ENCODE results near the gene UBALD1. TPM values are rescaled to one million over a fixed set of nuclear protein-coding genes. Genes with fewer than 3 reads are reported as not detected.

UBALD1 gene
- total and polyA plus RNA-seq, 2 donors (not counting 1 experiment from before 2014, with no cell fraction given): 2.2 to 3.6 TPM

DNA sequence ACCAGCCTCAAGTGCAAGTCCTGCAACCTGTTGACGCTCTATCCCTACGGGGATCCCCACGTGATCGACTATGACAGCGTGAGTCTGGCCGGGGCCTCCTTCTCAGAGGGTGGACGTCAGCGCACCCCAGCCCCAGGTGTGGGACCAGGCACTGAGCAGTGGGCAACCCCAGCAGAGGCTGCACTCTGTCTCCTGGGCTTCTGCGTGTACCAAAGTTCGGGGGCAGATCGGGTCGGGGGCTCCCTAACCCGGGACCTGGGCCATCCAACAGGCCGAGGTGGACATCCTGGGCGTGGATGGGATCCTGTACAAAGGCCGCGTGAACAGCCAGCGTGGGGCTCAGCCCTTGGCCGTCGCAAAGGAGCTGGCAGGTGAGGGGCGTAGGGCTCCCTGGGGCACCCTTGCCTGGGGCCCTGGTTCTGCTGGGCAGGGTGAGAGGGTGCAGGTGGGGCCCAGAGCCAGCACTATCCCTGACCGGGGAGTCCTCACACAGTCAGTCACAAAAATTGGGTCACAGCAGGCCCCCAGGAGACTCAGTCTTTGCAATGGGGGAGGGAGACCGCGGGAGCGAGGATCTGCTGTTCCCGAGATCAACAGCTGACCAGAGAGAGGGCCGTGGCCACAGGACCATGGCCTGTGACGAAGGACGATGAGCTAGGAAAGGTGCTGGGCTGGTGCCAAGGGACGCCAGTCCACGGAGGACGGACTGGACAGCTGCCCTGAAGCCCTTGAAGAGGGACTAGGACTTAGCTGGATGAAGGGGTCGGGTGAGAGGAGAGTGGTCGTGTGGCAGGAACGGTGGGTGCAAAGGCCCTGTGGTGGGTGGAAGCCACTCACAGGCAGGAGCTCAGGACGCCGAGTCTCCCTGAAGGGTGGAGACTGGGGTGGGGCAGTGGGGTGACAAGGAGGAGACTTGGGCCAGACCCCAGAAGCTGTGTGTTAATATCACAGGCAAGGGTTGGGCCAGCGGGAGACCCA, 20.0 kb downstream of the UBALD1 start:
- H3K27ac ChIP-seq (ENCODE audit: insufficient read depth, low read length): no peak overlapping the region
- H3K4me3 ChIP-seq (replicated peaks in 1 of 4; ENCODE audit: control extremely low read depth in 1 of 4, insufficient read depth in 1 of 4, low read depth in 3 of 4, low read length in 4 of 4): no peak overlapping the region
- H3K36me3 ChIP-seq (ENCODE audit: control insufficient read depth, insufficient read depth, low read length): no peaks in the 10 kb centered on the region
- TF ChIP-seq, protein P1, sequence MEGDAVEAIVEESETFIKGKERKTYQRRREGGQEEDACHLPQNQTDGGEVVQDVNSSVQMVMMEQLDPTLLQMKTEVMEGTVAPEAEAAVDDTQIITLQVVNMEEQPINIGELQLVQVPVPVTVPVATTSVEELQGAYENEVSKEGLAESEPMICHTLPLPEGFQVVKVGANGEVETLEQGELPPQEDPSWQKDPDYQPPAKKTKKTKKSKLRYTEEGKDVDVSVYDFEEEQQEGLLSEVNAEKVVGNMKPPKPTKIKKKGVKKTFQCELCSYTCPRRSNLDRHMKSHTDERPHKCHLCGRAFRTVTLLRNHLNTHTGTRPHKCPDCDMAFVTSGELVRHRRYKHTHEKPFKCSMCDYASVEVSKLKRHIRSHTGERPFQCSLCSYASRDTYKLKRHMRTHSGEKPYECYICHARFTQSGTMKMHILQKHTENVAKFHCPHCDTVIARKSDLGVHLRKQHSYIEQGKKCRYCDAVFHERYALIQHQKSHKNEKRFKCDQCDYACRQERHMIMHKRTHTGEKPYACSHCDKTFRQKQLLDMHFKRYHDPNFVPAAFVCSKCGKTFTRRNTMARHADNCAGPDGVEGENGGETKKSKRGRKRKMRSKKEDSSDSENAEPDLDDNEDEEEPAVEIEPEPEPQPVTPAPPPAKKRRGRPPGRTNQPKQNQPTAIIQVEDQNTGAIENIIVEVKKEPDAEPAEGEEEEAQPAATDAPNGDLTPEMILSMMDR (conservative IDR thresholded peaks at IDR 0.05 in 1 of 2, IDR thresholded peaks at IDR 0.05 in 1 of 2; ENCODE audit: low read depth in 1 of 2, low read length in 2 of 2): no peak
- TF ChIP-seq EZH2 (IDR thresholded peaks at IDR 0.05; ENCODE audit: low read length, missing control alignments): no peak
- H3K9ac ChIP-seq (ENCODE audit: insufficient read depth, low read length): no peak overlapping the region
- H3K4me1 ChIP-seq (ENCODE audit: control insufficient read depth, extremely low read depth, insufficient read depth, low read length): no peaks in the 10 kb centered on the region
- H4K20me1 ChIP-seq (ENCODE audit: control insufficient read depth, extremely low read depth, insufficient read depth, low read length): no peaks in the 10 kb centered on the region
- no peak for DNase-seq (ENCODE audit: low read depth in 2 of 2)
- no peak overlapping the region for H2AFZ ChIP-seq (ENCODE audit: low read length)
- no peak overlapping the region for H3K4me2 ChIP-seq (ENCODE audit: extremely low read depth, insufficient read depth, low read length)
- no peaks in the 10 kb centered on the region for H3K79me2 ChIP-seq (ENCODE audit: control insufficient read depth, insufficient read depth, low read length)
- peaks cover 2% of the 10 kb centered on the region for H3K27me3 ChIP-seq (ENCODE audit: control insufficient read depth, insufficient read depth, low read length)
- no peaks in the 10 kb centered on the region for H3K9me3 ChIP-seq (ENCODE audit: control insufficient read depth, insufficient read depth, low read depth, low read length)

- Histone ChIP-seq H2AFZ (ENCODE audit: low read length) (no peak overlapping the region), H3K36me3 (ENCODE audit: control insufficient read depth, insufficient read depth, low read length) (no peaks in the 10 kb centered on the region), H3K9ac (ENCODE audit: insufficient read depth, low read length) (no peak overlapping the region), H3K4me1 (ENCODE audit: control insufficient read depth, extremely low read depth, insufficient read depth, low read length) (no peaks in the 10 kb centered on the region), H3K27me3 (ENCODE audit: control insufficient read depth, insufficient read depth, low read length) (peaks cover 2% of the 10 kb centered on the region), H3K79me2 (ENCODE audit: control insufficient read depth, insufficient read depth, low read length) (no peaks in the 10 kb centered on the region), H3K27ac (ENCODE audit: insufficient read depth, low read length) (no peak overlapping the region), H4K20me1 (ENCODE audit: control insufficient read depth, extremely low read depth, insufficient read depth, low read length) (no peaks in the 10 kb centered on the region), H3K9me3 (ENCODE audit: control insufficient read depth, insufficient read depth, low read depth, low read length) (no peaks in the 10 kb centered on the region), H3K4me2 (ENCODE audit: extremely low read depth, insufficient read depth, low read length) (no peak overlapping the region), H3K4me3 (replicated peaks in 1 of 4; ENCODE audit: control extremely low read depth in 1 of 4, insufficient read depth in 1 of 4, low read depth in 3 of 4, low read length in 4 of 4) (no peak overlapping the region)
- TF ChIP-seq EZH2 (IDR thresholded peaks at IDR 0.05; ENCODE audit: low read length, missing control alignments): no peak
- TF ChIP-seq, protein P1 (conservative IDR thresholded peaks at IDR 0.05 in 1 of 2, IDR thresholded peaks at IDR 0.05 in 1 of 2; ENCODE audit: low read depth in 1 of 2, low read length in 2 of 2): no peak
- no peak for DNase-seq (ENCODE audit: low read depth in 2 of 2)
These were observed 21.6 kb downstream of the UBALD1 start for GRCh38 chr16:4593086-4593485.

GRCh38 chr16:4591706-4592470, 22.8 kb downstream of the UBALD1 start:
- TF ChIP-seq EZH2 (IDR thresholded peaks at IDR 0.05; ENCODE audit: low read length, missing control alignments): no peak
- TF ChIP-seq, protein P1 (conservative IDR thresholded peaks at IDR 0.05 in 1 of 2, IDR thresholded peaks at IDR 0.05 in 1 of 2; ENCODE audit: low read depth in 1 of 2, low read length in 2 of 2): no peak
- Histone ChIP-seq H3K79me2 (ENCODE audit: control insufficient read depth, insufficient read depth, low read length) (no peaks in the 10 kb centered on the region), H4K20me1 (ENCODE audit: control insufficient read depth, extremely low read depth, insufficient read depth, low read length) (no peaks in the 10 kb centered on the region), H3K9me3 (ENCODE audit: control insufficient read depth, insufficient read depth, low read depth, low read length) (no peaks in the 10 kb centered on the region), H3K4me1 (ENCODE audit: control insufficient read depth, extremely low read depth, insufficient read depth, low read length) (no peaks in the 10 kb centered on the region), H3K9ac (ENCODE audit: insufficient read depth, low read length) (no peak overlapping the region), H3K4me2 (ENCODE audit: extremely low read depth, insufficient read depth, low read length) (no peak overlapping the region), H3K27me3 (ENCODE audit: control insufficient read depth, insufficient read depth, low read length) (peaks cover 5% of the 10 kb centered on the region), H3K36me3 (ENCODE audit: control insufficient read depth, insufficient read depth, low read length) (no peaks in the 10 kb centered on the region), H2AFZ (ENCODE audit: low read length) (no peak overlapping the region), H3K27ac (ENCODE audit: insufficient read depth, low read length) (no peak overlapping the region), H3K4me3 (replicated peaks in 1 of 4; ENCODE audit: control extremely low read depth in 1 of 4, insufficient read depth in 1 of 4, low read depth in 3 of 4, low read length in 4 of 4) (no peak overlapping the region)
- DNase-seq (ENCODE audit: low read depth in 2 of 2): no peak

Measured in fibroblast of lung (primary cell).